Tibial nerve (tissue), 4 donors: Measurements from ENCODE around the gene INPP4A.

Source experiments
- EP300 ChIP-seq, 2 donors: sonication (generic); formaldehyde crosslinking; IDR thresholded peaks; one replicate each; pipeline ENCODE4 v1.6.1; 2017; ENCODE audit warnings: antibody characterized with exemption in 2 of 2, mild to moderate bottlenecking in 1 of 2
- POLR2A ChIP-seq, 2 donors: fragments of 450-650 bp; IDR thresholded peaks; one replicate each; pipeline ENCODE4 v1.6.1; 2017; ENCODE audit warnings: antibody characterized with exemption in 2 of 2, mild to moderate bottlenecking in 2 of 2, moderate library complexity in 2 of 2
- TF ChIP-seq, protein P1 (sequence below), 5 experiments: fragments of 200-600 bp in 3 of 5; fragments of 450-650 bp in 2 of 5; sonication (generic) in 3 of 5; IDR thresholded peaks; one replicate each; pipeline ENCODE4 v1.5.1; 2016 to 2019; ENCODE audit warnings: antibody characterized with exemption in 5 of 5, mild to moderate bottlenecking in 3 of 5, moderate library complexity in 2 of 5

DNA sequence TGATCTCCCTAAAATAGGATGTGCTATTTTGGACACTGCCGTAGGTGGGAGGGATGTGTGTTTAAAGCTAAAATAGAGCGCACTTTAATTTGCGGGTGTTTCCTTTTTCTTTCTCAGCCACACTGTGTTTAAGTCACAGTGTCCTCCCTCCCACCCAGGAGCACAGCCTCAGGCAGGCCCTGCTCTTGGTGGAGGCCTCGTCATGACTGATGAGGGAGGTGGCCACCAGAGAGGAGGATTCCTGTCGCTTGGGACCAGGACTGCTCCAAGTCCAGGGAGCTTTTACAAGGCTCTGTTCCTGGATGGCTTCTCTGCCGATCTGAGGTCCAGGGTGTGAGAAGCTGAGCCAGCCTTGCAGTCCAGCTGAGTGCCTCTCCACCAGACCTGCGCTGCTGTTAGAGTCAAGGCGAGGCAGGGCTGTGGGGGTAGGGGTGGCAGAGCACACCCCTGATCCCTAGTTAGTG lies 33.5 kb downstream of the INPP4A start:
- TF ChIP-seq, protein P1, sequence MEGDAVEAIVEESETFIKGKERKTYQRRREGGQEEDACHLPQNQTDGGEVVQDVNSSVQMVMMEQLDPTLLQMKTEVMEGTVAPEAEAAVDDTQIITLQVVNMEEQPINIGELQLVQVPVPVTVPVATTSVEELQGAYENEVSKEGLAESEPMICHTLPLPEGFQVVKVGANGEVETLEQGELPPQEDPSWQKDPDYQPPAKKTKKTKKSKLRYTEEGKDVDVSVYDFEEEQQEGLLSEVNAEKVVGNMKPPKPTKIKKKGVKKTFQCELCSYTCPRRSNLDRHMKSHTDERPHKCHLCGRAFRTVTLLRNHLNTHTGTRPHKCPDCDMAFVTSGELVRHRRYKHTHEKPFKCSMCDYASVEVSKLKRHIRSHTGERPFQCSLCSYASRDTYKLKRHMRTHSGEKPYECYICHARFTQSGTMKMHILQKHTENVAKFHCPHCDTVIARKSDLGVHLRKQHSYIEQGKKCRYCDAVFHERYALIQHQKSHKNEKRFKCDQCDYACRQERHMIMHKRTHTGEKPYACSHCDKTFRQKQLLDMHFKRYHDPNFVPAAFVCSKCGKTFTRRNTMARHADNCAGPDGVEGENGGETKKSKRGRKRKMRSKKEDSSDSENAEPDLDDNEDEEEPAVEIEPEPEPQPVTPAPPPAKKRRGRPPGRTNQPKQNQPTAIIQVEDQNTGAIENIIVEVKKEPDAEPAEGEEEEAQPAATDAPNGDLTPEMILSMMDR (IDR thresholded peaks at IDR 0.05) = no peak
- TF ChIP-seq POLR2A (IDR thresholded peaks at IDR 0.05) = no peak
- TF ChIP-seq EP300 (IDR thresholded peaks at IDR 0.05) = no peak
